Gastrocnemius medialis (tissue), 4 donors: ENCODE data around the gene BNIP5.

Experiments
- POLR2A ChIP-seq, 2 donors: fragments of 450-650 bp; IDR thresholded peaks; one replicate each; pipeline ENCODE4 v1.6.1; 2017; ENCODE audit warnings: antibody characterized with exemption in 2 of 2, mild to moderate bottlenecking in 2 of 2, moderate library complexity in 2 of 2
- TF ChIP-seq, protein P1 (sequence below), 5 experiments: fragments of 450-650 bp in 3 of 5; fragments of 200-600 bp in 2 of 5; sonication (generic) in 2 of 5; IDR thresholded peaks in 4 of 5; conservative IDR thresholded peaks in 1 of 5; 1 replicate in 4 of 5; 2 replicates in 1 of 5; pipeline ENCODE4 v1.5.1; 2016 to 2019; ENCODE audit warnings: antibody characterized with exemption in 5 of 5, mild to moderate bottlenecking in 3 of 5, moderate library complexity in 3 of 5

GRCh38 chr6:36313649-36313936 is 23.1 kb downstream of the BNIP5 start:
- TF ChIP-seq, protein P1, sequence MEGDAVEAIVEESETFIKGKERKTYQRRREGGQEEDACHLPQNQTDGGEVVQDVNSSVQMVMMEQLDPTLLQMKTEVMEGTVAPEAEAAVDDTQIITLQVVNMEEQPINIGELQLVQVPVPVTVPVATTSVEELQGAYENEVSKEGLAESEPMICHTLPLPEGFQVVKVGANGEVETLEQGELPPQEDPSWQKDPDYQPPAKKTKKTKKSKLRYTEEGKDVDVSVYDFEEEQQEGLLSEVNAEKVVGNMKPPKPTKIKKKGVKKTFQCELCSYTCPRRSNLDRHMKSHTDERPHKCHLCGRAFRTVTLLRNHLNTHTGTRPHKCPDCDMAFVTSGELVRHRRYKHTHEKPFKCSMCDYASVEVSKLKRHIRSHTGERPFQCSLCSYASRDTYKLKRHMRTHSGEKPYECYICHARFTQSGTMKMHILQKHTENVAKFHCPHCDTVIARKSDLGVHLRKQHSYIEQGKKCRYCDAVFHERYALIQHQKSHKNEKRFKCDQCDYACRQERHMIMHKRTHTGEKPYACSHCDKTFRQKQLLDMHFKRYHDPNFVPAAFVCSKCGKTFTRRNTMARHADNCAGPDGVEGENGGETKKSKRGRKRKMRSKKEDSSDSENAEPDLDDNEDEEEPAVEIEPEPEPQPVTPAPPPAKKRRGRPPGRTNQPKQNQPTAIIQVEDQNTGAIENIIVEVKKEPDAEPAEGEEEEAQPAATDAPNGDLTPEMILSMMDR (IDR thresholded peaks at IDR 0.05 in 4 of 5, conservative IDR thresholded peaks at IDR 0.05 in 1 of 5): no peak
- TF ChIP-seq POLR2A (IDR thresholded peaks at IDR 0.05): no peak
